Measurements from ENCODE around the gene HDAC10.

Gene HDAC10, protein sequence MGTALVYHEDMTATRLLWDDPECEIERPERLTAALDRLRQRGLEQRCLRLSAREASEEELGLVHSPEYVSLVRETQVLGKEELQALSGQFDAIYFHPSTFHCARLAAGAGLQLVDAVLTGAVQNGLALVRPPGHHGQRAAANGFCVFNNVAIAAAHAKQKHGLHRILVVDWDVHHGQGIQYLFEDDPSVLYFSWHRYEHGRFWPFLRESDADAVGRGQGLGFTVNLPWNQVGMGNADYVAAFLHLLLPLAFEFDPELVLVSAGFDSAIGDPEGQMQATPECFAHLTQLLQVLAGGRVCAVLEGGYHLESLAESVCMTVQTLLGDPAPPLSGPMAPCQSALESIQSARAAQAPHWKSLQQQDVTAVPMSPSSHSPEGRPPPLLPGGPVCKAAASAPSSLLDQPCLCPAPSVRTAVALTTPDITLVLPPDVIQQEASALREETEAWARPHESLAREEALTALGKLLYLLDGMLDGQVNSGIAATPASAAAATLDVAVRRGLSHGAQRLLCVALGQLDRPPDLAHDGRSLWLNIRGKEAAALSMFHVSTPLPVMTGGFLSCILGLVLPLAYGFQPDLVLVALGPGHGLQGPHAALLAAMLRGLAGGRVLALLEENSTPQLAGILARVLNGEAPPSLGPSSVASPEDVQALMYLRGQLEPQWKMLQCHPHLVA

GRCh38 chr22:50250555-50251476, at the start of gene HDAC10:
Gene HDAC10 (minus strand): TSS chr22:50251265. CDS start chr22:50251032, 233 bp downstream.
- peak within 1 kb of the TSS; percentile 50 for H3K27ac ChIP-seq
- peak within 1 kb of the TSS; percentile 74 for H3K4me3 ChIP-seq (ENCODE audit: low read depth, low read length)
- in situ Hi-C loops (cut with HindIII; ENCODE audit: low pct_ligation_motif_present, low sequenced_read_pairs): no loop called here
- peaks cover 12% of the 10 kb centered on the region for H3K36me3 ChIP-seq (replicated peaks)
- TF ChIP-seq, protein P1, sequence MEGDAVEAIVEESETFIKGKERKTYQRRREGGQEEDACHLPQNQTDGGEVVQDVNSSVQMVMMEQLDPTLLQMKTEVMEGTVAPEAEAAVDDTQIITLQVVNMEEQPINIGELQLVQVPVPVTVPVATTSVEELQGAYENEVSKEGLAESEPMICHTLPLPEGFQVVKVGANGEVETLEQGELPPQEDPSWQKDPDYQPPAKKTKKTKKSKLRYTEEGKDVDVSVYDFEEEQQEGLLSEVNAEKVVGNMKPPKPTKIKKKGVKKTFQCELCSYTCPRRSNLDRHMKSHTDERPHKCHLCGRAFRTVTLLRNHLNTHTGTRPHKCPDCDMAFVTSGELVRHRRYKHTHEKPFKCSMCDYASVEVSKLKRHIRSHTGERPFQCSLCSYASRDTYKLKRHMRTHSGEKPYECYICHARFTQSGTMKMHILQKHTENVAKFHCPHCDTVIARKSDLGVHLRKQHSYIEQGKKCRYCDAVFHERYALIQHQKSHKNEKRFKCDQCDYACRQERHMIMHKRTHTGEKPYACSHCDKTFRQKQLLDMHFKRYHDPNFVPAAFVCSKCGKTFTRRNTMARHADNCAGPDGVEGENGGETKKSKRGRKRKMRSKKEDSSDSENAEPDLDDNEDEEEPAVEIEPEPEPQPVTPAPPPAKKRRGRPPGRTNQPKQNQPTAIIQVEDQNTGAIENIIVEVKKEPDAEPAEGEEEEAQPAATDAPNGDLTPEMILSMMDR (IDR thresholded peaks at IDR 0.05; ENCODE audit: low read depth, low read length, missing control alignments): no peak
- peak; percentile 67 for DNase-seq
- no peaks in the 10 kb centered on the region for H3K27me3 ChIP-seq (replicated peaks)

DNA sequence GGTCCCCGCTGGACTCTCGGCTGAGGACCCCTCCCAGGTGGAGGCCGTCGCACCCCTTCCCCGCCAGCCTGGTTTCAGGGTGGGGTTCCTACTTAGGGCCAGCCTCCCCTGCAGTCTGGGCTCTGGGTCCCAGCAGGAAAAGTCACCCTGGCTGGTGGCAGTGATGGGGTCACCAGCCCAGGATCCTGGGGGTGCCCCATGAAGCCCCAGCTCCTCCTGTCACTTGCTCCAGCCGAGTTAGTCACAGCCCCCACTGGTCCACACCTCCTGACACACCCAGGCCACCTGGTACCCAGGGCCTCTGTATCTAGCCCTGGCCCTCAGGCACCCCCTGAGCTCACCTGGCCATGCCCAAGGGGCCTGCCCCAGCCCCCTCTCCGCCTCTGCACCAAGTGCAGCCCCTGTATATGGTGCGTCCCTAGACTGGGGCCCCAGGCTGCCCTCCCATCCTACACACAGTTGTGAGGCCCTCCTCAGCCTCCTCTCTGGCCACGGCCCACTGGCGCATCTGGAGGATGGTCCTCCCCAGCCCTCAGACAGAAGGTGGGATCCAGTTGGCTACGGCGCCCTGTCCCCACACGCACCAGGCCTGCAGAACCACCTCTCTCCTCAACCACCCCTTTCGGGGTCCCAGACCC, 49.7 kb upstream of the HDAC10 start:
- no peak for DNase-seq
- Histone ChIP-seq H3K4me3 (ENCODE audit: low read depth, low read length) (no peak overlapping the region), H3K27me3 (replicated peaks) (no peaks in the 10 kb centered on the region), H3K27ac (no peak overlapping the region), H3K36me3 (replicated peaks) (peaks cover 8% of the 10 kb centered on the region)
- in situ Hi-C loops (cut with HindIII; ENCODE audit: low pct_ligation_motif_present, low sequenced_read_pairs): no loop called here
- TF ChIP-seq, protein P1 (IDR thresholded peaks at IDR 0.05; ENCODE audit: low read depth, low read length, missing control alignments): no peak

GRCh38 chr22:50299785-50300619, 48.9 kb upstream of the HDAC10 start:
- no peak overlapping the region for H3K27ac ChIP-seq
- no peaks in the 10 kb centered on the region for H3K27me3 ChIP-seq (replicated peaks)
- in situ Hi-C loops (cut with HindIII; ENCODE audit: low pct_ligation_motif_present, low sequenced_read_pairs): no loop called here

GRCh38 chr22:50298937-50299784, 48.1 kb upstream of the HDAC10 start:
- H3K4me3 ChIP-seq (ENCODE audit: low read depth, low read length): no peak overlapping the region
- in situ Hi-C loops (cut with HindIII; ENCODE audit: low pct_ligation_motif_present, low sequenced_read_pairs): no loop called here
- no peak for DNase-seq

More at GRCh38 chr22:50299785-50300619, 48.9 kb upstream of the HDAC10 start:
- Histone ChIP-seq H3K36me3 (replicated peaks) (peaks cover 8% of the 10 kb centered on the region), H3K4me3 (ENCODE audit: low read depth, low read length) (no peak overlapping the region)
- TF ChIP-seq, protein P1 (IDR thresholded peaks at IDR 0.05; ENCODE audit: low read depth, low read length, missing control alignments): no peak
- no peak for DNase-seq

More at GRCh38 chr22:50298937-50299784, 48.1 kb upstream of the HDAC10 start:
- H3K27ac ChIP-seq: no peak overlapping the region
- H3K27me3 ChIP-seq (replicated peaks): no peaks in the 10 kb centered on the region
- TF ChIP-seq, protein P1 (IDR thresholded peaks at IDR 0.05; ENCODE audit: low read depth, low read length, missing control alignments): no peak
- peaks cover 8% of the 10 kb centered on the region for H3K36me3 ChIP-seq (replicated peaks)
